ENCODE results near the gene AMER2. TPM values are rescaled to one million over a fixed set of nuclear protein-coding genes. Genes with fewer than 3 reads are reported as not detected.

AMER2 gene
- total and polyA plus RNA-seq, 4 donors: 0.02 to 2.0 TPM; not detected in 2

DNA sequence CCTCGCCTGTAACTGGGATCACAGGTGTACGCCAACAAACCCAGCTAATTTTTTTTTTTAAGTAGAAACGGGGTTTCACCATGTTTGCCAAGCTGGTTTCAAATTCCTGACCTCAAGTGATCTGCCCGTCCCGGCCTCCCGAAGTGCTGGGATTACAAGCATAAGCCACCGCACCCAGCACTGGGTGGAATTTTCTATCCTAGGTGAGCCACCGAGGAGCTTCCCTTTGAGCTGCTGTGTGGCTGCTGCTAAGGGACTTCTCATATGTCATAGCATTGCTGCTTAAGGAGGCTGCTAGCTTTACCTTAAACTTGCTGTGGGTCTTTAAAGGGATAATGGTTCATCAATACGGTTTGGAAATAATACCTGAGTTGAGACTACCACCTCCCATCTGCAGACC, 2.9 kb upstream of the AMER2 start:
- no peaks in the 10 kb centered on the region for H3K36me3 ChIP-seq (ENCODE audit: control insufficient read depth in 4 of 4, insufficient read depth in 4 of 4, low read length in 4 of 4)

DNA sequence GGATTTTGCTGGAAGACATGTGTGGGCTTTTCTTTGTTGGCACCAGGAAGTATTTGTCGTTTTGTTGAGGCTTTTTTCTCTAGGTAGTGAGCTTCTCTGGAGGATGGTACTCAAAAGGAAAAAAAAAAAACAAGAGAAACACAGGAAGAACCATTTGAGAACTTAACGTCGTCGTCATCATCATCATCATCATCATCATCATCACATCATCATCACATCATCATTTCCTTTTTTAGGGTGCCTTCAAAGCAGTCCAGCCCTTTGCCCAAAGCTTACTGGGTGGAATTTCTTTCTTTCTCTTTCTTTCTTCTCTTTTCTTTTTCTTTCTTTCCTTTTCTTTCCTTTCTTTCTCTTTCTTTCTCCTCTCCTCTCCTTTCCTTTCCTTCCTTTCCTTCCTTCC, 2.2 kb upstream of the AMER2 start:
- H3K9ac ChIP-seq (ENCODE audit: insufficient read depth in 1 of 2, low read length in 2 of 2): no peak overlapping the region
- WGBS, 2 donors: 52 to 80% methylated on average over 4 of the region's 4 CpGs
- peaks cover 0 to 11% (median 4%) of the 10 kb centered on the region in 5 donors for H3K4me1 ChIP-seq (ENCODE audit: control insufficient read depth in 5 of 5, insufficient read depth in 5 of 5, low read length in 5 of 5)
- peaks cover 0 to 15% (median 0%) of the 10 kb centered on the region in 4 donors for H3K9me3 ChIP-seq (ENCODE audit: control insufficient read depth in 4 of 4, insufficient read depth in 3 of 4, low read length in 3 of 4)
- H3K36me3 ChIP-seq (ENCODE audit: control insufficient read depth in 4 of 4, insufficient read depth in 4 of 4, low read length in 4 of 4): no peaks in the 10 kb centered on the region
- no peak overlapping the region for H3K4me3 ChIP-seq
- DNase-seq: peak in 1 of 3 donors; percentile 20
- TF ChIP-seq, protein P1, sequence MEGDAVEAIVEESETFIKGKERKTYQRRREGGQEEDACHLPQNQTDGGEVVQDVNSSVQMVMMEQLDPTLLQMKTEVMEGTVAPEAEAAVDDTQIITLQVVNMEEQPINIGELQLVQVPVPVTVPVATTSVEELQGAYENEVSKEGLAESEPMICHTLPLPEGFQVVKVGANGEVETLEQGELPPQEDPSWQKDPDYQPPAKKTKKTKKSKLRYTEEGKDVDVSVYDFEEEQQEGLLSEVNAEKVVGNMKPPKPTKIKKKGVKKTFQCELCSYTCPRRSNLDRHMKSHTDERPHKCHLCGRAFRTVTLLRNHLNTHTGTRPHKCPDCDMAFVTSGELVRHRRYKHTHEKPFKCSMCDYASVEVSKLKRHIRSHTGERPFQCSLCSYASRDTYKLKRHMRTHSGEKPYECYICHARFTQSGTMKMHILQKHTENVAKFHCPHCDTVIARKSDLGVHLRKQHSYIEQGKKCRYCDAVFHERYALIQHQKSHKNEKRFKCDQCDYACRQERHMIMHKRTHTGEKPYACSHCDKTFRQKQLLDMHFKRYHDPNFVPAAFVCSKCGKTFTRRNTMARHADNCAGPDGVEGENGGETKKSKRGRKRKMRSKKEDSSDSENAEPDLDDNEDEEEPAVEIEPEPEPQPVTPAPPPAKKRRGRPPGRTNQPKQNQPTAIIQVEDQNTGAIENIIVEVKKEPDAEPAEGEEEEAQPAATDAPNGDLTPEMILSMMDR (IDR thresholded peaks at IDR 0.05; ENCODE audit: control extremely low read depth, extremely low read depth): no peak
- ATAC-seq (ENCODE audit: insufficient read depth, low FRiP score): no peak
- H3K27ac ChIP-seq (ENCODE audit: low read depth in 1 of 2, low read length in 1 of 2): no peak overlapping the region
- H3K27me3 ChIP-seq (ENCODE audit: control insufficient read depth in 3 of 3, insufficient read depth in 3 of 3, low read length in 2 of 3): peaks cover 7 to 44% (median 32%) of the 10 kb centered on the region in 3 donors

More for the DNA sequence above, 2.9 kb upstream of the AMER2 start:
- H3K4me3 ChIP-seq: no peak overlapping the region
- H3K9ac ChIP-seq (ENCODE audit: insufficient read depth in 1 of 2, low read length in 2 of 2): no peak overlapping the region
- peaks cover 0 to 18% (median 0%) of the 10 kb centered on the region in 4 donors for H3K9me3 ChIP-seq (ENCODE audit: control insufficient read depth in 4 of 4, insufficient read depth in 3 of 4, low read length in 3 of 4)
- peaks cover 7 to 37% (median 26%) of the 10 kb centered on the region in 3 donors for H3K27me3 ChIP-seq (ENCODE audit: control insufficient read depth in 3 of 3, insufficient read depth in 3 of 3, low read length in 2 of 3)
- no peak for ATAC-seq (ENCODE audit: insufficient read depth, low FRiP score)
- DNase-seq: no peak
- no peak overlapping the region for H3K27ac ChIP-seq (ENCODE audit: low read depth in 1 of 2, low read length in 1 of 2)
- peaks cover 0 to 11% (median 4%) of the 10 kb centered on the region in 5 donors for H3K4me1 ChIP-seq (ENCODE audit: control insufficient read depth in 5 of 5, insufficient read depth in 5 of 5, low read length in 5 of 5)
- 68 to 81% methylated on average over 9 of the region's 9 CpGs for WGBS, 2 donors
- TF ChIP-seq, protein P1 (IDR thresholded peaks at IDR 0.05; ENCODE audit: control extremely low read depth, extremely low read depth): no peak

DNA sequence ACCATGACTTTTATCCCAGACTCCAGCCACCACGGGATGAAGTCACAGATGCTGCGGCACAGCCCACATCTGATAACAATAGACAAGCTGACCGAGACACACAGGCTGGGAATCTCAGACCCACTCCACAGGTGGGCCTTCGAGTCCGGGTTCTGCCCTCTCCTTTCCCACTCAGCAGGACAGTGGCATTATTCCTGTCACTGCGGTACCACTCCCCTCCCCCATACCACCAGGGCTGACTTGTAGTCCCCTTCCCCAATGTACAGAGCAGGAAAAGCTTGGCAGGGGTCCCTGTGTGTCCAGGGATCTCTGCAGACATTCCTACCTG, 179 bp upstream of the AMER2 start:
- 32 to 54% methylated on average over 6 of the region's 6 CpGs for WGBS, 2 donors
- Histone ChIP-seq H3K4me3 (no peak overlapping the region), H3K27me3 (ENCODE audit: control insufficient read depth in 3 of 3, insufficient read depth in 3 of 3, low read length in 2 of 3) (peaks cover 7 to 57% (median 40%) of the 10 kb centered on the region in 3 donors), H3K9me3 (ENCODE audit: control insufficient read depth in 4 of 4, insufficient read depth in 3 of 4, low read length in 3 of 4) (peaks cover 0 to 5% (median 0%) of the 10 kb centered on the region in 4 donors), H3K9ac (ENCODE audit: insufficient read depth in 1 of 2, low read length in 2 of 2) (no peak overlapping the region), H3K27ac (ENCODE audit: low read depth in 1 of 2, low read length in 1 of 2) (no peak overlapping the region), H3K36me3 (ENCODE audit: control insufficient read depth in 4 of 4, insufficient read depth in 4 of 4, low read length in 4 of 4) (no peaks in the 10 kb centered on the region), H3K4me1 (ENCODE audit: control insufficient read depth in 5 of 5, insufficient read depth in 5 of 5, low read length in 5 of 5) (peaks cover 0 to 11% (median 4%) of the 10 kb centered on the region in 5 donors)
- TF ChIP-seq, protein P1 (IDR thresholded peaks at IDR 0.05; ENCODE audit: control extremely low read depth, extremely low read depth): no peak
- DNase-seq: no peak
- ATAC-seq (ENCODE audit: insufficient read depth, low FRiP score): no peak

DNA sequence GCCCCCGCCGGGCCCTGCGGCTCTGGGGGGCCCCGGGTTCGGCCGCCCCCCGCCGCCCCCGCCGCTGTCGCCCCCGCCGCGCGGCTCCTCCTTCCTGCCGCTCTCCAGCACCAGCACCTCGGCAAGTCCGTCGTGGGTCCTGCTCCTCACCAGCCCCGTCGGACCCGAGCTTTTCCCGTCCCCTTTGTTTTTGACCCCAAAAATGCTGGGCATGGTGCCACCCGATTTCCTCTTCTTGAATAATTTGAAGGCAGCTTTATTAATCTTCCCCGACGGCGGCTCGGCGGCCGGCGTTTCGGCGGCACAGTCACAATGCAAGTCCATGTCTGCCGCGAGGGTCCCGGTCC, 945 bp downstream of the AMER2 start:
- Histone ChIP-seq H3K27me3 (ENCODE audit: control insufficient read depth in 3 of 3, insufficient read depth in 3 of 3, low read length in 2 of 3) (peaks cover 7 to 64% (median 40%) of the 10 kb centered on the region in 3 donors), H3K4me3 (peak overlapping the region; percentile 14), H3K9ac (ENCODE audit: insufficient read depth in 1 of 2, low read length in 2 of 2) (no peak overlapping the region), H3K36me3 (ENCODE audit: control insufficient read depth in 4 of 4, insufficient read depth in 4 of 4, low read length in 4 of 4) (no peaks in the 10 kb centered on the region), H3K27ac (ENCODE audit: low read depth in 1 of 2, low read length in 1 of 2) (no peak overlapping the region), H3K4me1 (ENCODE audit: control insufficient read depth in 5 of 5, insufficient read depth in 5 of 5, low read length in 5 of 5) (peaks cover 0 to 11% (median 4%) of the 10 kb centered on the region in 5 donors), H3K9me3 (ENCODE audit: control insufficient read depth in 4 of 4, insufficient read depth in 3 of 4, low read length in 3 of 4) (peaks cover 0 to 4% (median 0%) of the 10 kb centered on the region in 4 donors)
- no peak for DNase-seq
- no peak for ATAC-seq (ENCODE audit: insufficient read depth, low FRiP score)
- TF ChIP-seq, protein P1 (IDR thresholded peaks at IDR 0.05; ENCODE audit: control extremely low read depth, extremely low read depth): no peak
- WGBS, 2 donors: 1 to 2% methylated on average over 36 of the region's 36 CpGs

Data from lung (tissue), 12 donors.